Right lobe of liver (tissue), 6 donors: Measurements from ENCODE around the gene ATP8B3. TPM values are rescaled to one million over a fixed set of nuclear protein-coding genes. Genes with fewer than 3 reads are reported as not detected.
A peak's percentile ranks its signal among the peaks of the same experiment; 100 is the strongest.

Experiments used
- ATAC-seq, 4 donors: fragments of 200-7000 bp; cut with Tn5 transposase; one replicate each; pipeline ENCODE4 v1.9.1; 2020; ENCODE audit warnings: mild to moderate bottlenecking in 4 of 4, moderate library complexity in 4 of 4
- DNase-seq, 3 donors: peaks; one replicate each; pipeline ENCODE4 v3.0.0-alpha.2; 2020
- H3K27ac ChIP-seq, 3 donors: fragments of 200-600 bp; one replicate each; pipeline ENCODE4 v1.8.0; 2022
- H3K27me3 ChIP-seq, 2 donors: fragments of 200-600 bp; one replicate each; pipeline ENCODE4 v1.8.0; 2022
- H3K36me3 ChIP-seq, 4 donors: fragments of 200-600 bp; sonication (generic) in 1 of 4; one replicate each; pipeline versions ENCODE4 v1.5.1 to v1.8.0; 2017 to 2022; ENCODE audit warnings: control low read depth in 1 of 4
- H3K4me1 ChIP-seq, 4 donors: fragments of 200-600 bp; sonication (generic) in 1 of 4; one replicate each; pipeline versions ENCODE4 v1.5.1 to v1.8.0; 2017 to 2022; ENCODE audit warnings: control low read depth in 1 of 4
- H3K4me3 ChIP-seq, 3 donors: fragments of 200-600 bp; one replicate each; pipeline ENCODE4 v1.8.0; 2022
- H3K9me3 ChIP-seq, 4 donors: fragments of 200-600 bp; sonication (generic) in 1 of 4; one replicate each; pipeline versions ENCODE4 v1.5.1 to v1.8.0; 2017 to 2022; ENCODE audit warnings: control low read depth in 1 of 4
- POLR2A ChIP-seq: fragments of 450-650 bp; IDR thresholded peaks from one replicate; pipeline ENCODE4 v1.6.1; 2017; ENCODE audit warnings: antibody characterized with exemption, mild to moderate bottlenecking
- WGBS: methylation state at CpG from one replicate; pipeline ENCODE4 v1.1.6; 2018; ENCODE audit warnings: low coverage, low lambda C conversion rate; ENCODE audit not compliant: insufficient coverage; ENCODE audit errors: missing lambda C conversion rate; 5-methylcytosine and 5-hydroxymethylcytosine counted together
- intact Hi-C, 2 donors: fragments of 100-400 bp; cut with DNase I; formaldehyde crosslinking; loops; one replicate each; pipeline versions ENCODE4 v1.11.2 to v1.14.1; 2022
- total RNA-seq, 6 experiments: library from RNA; depleted of rRNA in 2 of 6; stranded (reverse); fragments of >200 nt in 2 of 6; fragmentation: NEBNext Ultra II Directional in 3 of 6; extraction: Animal tissue kit (Norgen Biotek cat#: 25700) in 3 of 6; gene quantifications; one replicate each; pipeline versions ENCODE4 v1.1.0 to v1.2.4, GENCODE V29; 2016 to 2023
- TF ChIP-seq, protein P1 (sequence below), 4 donors: fragments of 200-600 bp in 3 of 4; fragments of 450-650 bp in 1 of 4; IDR thresholded peaks; one replicate each; pipeline versions ENCODE4 v1.5.1 to v1.8.0; 2016 to 2022; ENCODE audit warnings: antibody characterized with exemption in 4 of 4, mild to moderate bottlenecking in 2 of 4
- donor health status: DM: no; HTN: yes; CAD: no.
- donor health status: DM: no; HTN: no; CAD: no.
- donor health status: DM: no; HTN: no; CAD: no.
- donor health status: DM: no; HTN: yes; CAD: no.
- donor health status: DM: no; HTN: yes; CAD: no.

The ATP8B3 gene
- total RNA-seq, 6 experiments from 2014 or later, result 0.86 to 5.7 (median 3.1) TPM

DNA sequence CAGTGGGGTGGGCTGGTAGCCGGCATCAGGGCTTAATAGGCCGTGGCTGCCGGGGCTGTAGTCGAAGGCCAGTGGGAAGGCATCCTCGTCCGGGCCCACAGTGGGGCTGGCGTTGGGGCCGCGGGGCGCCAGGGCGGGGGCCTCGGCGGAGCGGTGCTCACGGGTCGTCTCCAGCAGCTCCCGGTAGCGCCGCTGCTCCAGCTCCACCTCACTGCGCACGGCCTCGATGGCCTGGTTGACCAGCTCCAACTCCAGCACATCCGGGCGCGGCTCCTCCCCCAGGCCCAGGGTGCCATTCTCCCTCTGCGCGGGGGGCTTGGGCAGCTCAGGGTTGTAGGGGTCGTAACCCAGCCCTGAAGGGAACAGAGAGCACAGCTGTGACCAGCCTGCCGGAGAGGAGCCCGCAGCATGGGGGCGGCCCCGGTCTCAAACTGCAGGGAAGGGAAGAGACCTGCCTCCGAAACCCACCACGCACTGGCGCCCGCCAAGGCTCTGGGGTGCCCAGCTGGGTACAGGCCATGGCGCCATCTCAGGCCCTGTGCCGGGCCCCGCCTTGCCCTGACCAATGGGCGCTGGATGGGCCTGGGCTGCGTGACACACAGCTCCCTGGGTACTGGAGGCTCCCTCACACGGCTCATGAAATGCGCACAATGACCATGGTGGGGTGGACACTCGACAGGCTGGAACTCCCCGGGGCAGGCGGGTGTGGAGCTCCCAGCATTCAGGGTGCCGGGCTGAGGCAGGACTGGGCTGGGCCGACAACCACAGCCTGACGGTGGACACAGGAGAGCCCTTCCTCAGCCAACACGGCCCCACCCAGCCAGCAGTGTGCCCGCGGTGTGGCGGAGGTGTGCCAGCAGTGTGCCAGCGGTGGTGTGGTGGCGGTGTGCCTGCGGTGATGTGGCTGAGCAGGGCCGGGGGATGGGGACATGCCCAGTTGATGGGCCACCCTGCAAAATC is 16.5 kb upstream of the ATP8B3 start:
- intact Hi-C loops, result no loop called here
- ATAC-seq, result no peak
- H3K4me3 ChIP-seq, result no peak overlapping the region
- H3K4me1 ChIP-seq, result peaks cover 0 to 48% (median 11%) of the 10 kb centered on the region in 4 donors
- no peaks in the 10 kb centered on the region for H3K27me3 ChIP-seq
- TF ChIP-seq POLR2A, result no peak
- TF ChIP-seq, protein P1, sequence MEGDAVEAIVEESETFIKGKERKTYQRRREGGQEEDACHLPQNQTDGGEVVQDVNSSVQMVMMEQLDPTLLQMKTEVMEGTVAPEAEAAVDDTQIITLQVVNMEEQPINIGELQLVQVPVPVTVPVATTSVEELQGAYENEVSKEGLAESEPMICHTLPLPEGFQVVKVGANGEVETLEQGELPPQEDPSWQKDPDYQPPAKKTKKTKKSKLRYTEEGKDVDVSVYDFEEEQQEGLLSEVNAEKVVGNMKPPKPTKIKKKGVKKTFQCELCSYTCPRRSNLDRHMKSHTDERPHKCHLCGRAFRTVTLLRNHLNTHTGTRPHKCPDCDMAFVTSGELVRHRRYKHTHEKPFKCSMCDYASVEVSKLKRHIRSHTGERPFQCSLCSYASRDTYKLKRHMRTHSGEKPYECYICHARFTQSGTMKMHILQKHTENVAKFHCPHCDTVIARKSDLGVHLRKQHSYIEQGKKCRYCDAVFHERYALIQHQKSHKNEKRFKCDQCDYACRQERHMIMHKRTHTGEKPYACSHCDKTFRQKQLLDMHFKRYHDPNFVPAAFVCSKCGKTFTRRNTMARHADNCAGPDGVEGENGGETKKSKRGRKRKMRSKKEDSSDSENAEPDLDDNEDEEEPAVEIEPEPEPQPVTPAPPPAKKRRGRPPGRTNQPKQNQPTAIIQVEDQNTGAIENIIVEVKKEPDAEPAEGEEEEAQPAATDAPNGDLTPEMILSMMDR (IDR thresholded peaks at IDR 0.05), result no peak
- no peak overlapping the region for H3K27ac ChIP-seq
- peaks cover 0 to 10% (median 0%) of the 10 kb centered on the region in 4 donors for H3K36me3 ChIP-seq
- DNase-seq, result no peak
- WGBS, result 100% methylated on average over 1 of the region's 57 CpGs
- no peaks in the 10 kb centered on the region for H3K9me3 ChIP-seq

DNA sequence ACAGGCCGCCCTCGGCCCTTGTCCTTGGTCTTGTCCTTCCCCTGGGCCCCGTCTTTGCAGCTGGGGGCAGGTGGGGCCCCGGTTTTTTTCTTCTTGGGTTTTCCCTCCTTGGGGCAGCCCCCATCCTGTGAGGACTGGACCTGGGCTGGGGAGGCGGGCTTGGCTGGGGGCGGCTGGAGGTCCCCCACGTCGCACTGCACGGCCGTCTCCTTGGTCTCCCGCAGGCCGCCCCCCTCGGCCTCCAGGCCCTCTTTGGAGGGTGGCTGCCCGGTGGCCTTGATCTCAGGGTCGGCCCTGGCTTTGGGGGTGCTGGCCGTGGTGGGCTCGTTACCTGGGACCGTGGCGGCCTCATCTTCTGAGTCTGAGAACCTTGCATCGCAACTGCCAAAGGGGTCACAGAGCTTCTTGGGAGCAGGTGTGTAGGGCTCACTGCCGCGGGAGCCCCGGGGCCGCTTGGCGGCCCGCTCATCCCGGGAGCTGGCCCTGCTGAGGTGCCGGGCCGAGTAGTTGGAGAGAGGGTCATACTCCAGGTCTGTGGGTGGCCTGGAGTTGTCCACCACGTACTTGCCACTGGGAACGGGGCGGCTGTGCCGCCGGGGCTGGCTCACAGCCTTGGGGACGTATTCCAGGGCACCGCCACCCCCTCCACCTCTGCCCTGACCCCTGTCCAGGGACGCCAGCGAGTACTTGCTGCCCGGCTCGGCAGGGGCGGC is 15.6 kb upstream of the ATP8B3 start:
- WGBS, result 94% methylated on average over 12 of the region's 41 CpGs
- intact Hi-C loops, result no loop called here
- Histone ChIP-seq H3K36me3 (peaks cover 0 to 14% (median under 1%) of the 10 kb centered on the region in 4 donors), H3K4me3 (no peak overlapping the region), H3K4me1 (peaks cover 0 to 41% (median 7%) of the 10 kb centered on the region in 4 donors), H3K27me3 (no peaks in the 10 kb centered on the region), H3K9me3 (no peaks in the 10 kb centered on the region), H3K27ac (no peak overlapping the region)
- ATAC-seq, result no peak
- TF ChIP-seq, protein P1 (IDR thresholded peaks at IDR 0.05), result no peak
- TF ChIP-seq POLR2A, result no peak
- no peak for DNase-seq

GRCh38 chr19:1826557-1827521 is 14.8 kb upstream of the ATP8B3 start:
- H3K36me3 ChIP-seq, result peaks cover 0 to 16% (median under 1%) of the 10 kb centered on the region in 4 donors
- peak overlapping the region in 1 of 3 donors; percentile 13 for H3K4me3 ChIP-seq
- intact Hi-C loops, result no loop called here
- 52% methylated on average over 12 of the region's 63 CpGs for WGBS
- DNase-seq (peak; percentile 54 to 81 (median 75)), ATAC-seq (peak; percentile 58 to 71 (median 68))
- H3K27ac ChIP-seq, result peak overlapping the region in 1 of 3 donors; percentile 55
- H3K4me1 ChIP-seq, result peaks cover 0 to 36% (median 6%) of the 10 kb centered on the region in 4 donors
- H3K9me3 ChIP-seq, result no peaks in the 10 kb centered on the region
- H3K27me3 ChIP-seq, result no peaks in the 10 kb centered on the region
- no peak for TF ChIP-seq POLR2A
- TF ChIP-seq, protein P1 (IDR thresholded peaks at IDR 0.05), result no peak
